ENCODE data around the gene SLC7A10.

GRCh38 chr19:33267706-33268105 lies 42.1 kb upstream of the SLC7A10 start:
- TF ChIP-seq CTCF (conservative IDR thresholded peaks at IDR 0.05; ENCODE audit: low read length) (no peak), EZH2phosphoT487 (IDR thresholded peaks at IDR 0.05; ENCODE audit: borderline replicate concordance, low read depth, low read length) (no peak)
